LNCaP clone FGC (cell line): ENCODE data around the gene MTREX.

Experiments
- DNase-seq: peaks from one replicate; pipeline ENCODE4 v3.0.0-alpha.2; 2011; ENCODE audit warnings: low read depth
- H3K4me3 ChIP-seq: 2 replicates; pipeline ENCODE4 v1.5.1; 2011; ENCODE audit warnings: mild to moderate bottlenecking, low read depth, low read length, control low read depth
- CTCF ChIP-seq: IDR thresholded peaks from 2 replicates; pipeline ENCODE4 v1.5.1; 2012; ENCODE audit warnings: mild to moderate bottlenecking; ENCODE audit not compliant: control insufficient read depth, insufficient read depth; ENCODE audit errors: extremely low read depth

The MTREX gene

GRCh38 chr5:55307383-55308253, at the start of gene MTREX, which contains the start of gene DHX29:
TSS of gene MTREX (plus strand) at chr5:55307989. CDS start at chr5:55308014, 25 bp downstream.
TSS of gene DHX29 (minus strand) at chr5:55307694. CDS start at chr5:55307573, 121 bp downstream.
- TF ChIP-seq CTCF = no peak
- H3K4me3 ChIP-seq = peak within 1 kb of the TSS; percentile 80
- DNase-seq = peak; percentile 59

GRCh38 chr5:55258339-55258738, 49.5 kb upstream of the MTREX start:
- TF ChIP-seq CTCF = no peak

GRCh38 chr5:55276771-55277170, 31.0 kb upstream of the MTREX start:
- no peak for DNase-seq

More at GRCh38 chr5:55258339-55258738, 49.5 kb upstream of the MTREX start:
- H3K4me3 ChIP-seq = no peak overlapping the region
- DNase-seq = no peak

GRCh38 chr5:55278778-55279177, 29.0 kb upstream of the MTREX start:
- TF ChIP-seq CTCF = no peak
- DNase-seq = no peak
- H3K4me3 ChIP-seq = no peak overlapping the region

More at GRCh38 chr5:55276771-55277170, 31.0 kb upstream of the MTREX start:
- no peak for TF ChIP-seq CTCF
- no peak overlapping the region for H3K4me3 ChIP-seq

GRCh38 chr5:55286411-55286933, 21.3 kb upstream of the MTREX start:
- H3K4me3 ChIP-seq = no peak overlapping the region
- DNase-seq = no peak
- no peak for TF ChIP-seq CTCF

- no peak overlapping the region for H3K4me3 ChIP-seq
- TF ChIP-seq CTCF = no peak
- no peak for DNase-seq
Observed at GRCh38 chr5:55289808-55290207, 18.0 kb upstream of the MTREX start.
